IMR-90 (cell line): ENCODE results near the gene PPFIA2. TPM values are rescaled to one million over a fixed set of nuclear protein-coding genes. Genes with fewer than 3 reads are reported as not detected.

ENCODE experiments used
- ATAC-seq: fragments of 200-7000 bp; cut with Tn5 transposase; 2 replicates; pipeline ENCODE4 v1.9.1; 2020; ENCODE audit warnings: low read depth, mild to moderate bottlenecking, moderate library complexity
- BruUV-seq: library from RNA; stranded (reverse); fragments of 400-500 nt; replicated peaks from 2 replicates; lab custom pipeline; 2021; lab: Mats Ljungman, UMichigan
- CTCF ChIA-PET: fragments of 300-600 bp; formaldehyde crosslinking; extraction: SDS; loops from one replicate; lab custom pipeline; 2021; ENCODE audit warnings: antibody characterized with exemption; lab: Yijun Ruan, JAX
- POLR2A ChIA-PET: fragments of 300-600 bp; sonication (Branson Sonifier 250); formaldehyde crosslinking; loops from one replicate; lab custom pipeline; 2022; ENCODE audit warnings: antibody characterized with exemption; ENCODE audit not compliant: unreplicated experiment; lab: Charles Lee
- DNase-seq: peaks from one replicate; pipeline ENCODE4 v3.0.0; 2013
- H2AFZ ChIP-seq: replicated peaks from 2 replicates; pipeline ENCODE3; 2013; ENCODE audit warnings: low read length, mild to moderate bottlenecking; ENCODE audit not compliant: poor library complexity
- H2AK5ac ChIP-seq: 2 replicates; pipeline ENCODE4 v1.6.1; 2013; ENCODE audit warnings: low read depth, low read length, inconsistent platforms
- H2AK9ac ChIP-seq: replicated peaks from 2 replicates; pipeline ENCODE3; 2013; ENCODE audit warnings: mild to moderate bottlenecking, low read depth, low read length, moderate library complexity; ENCODE audit not compliant: poor library complexity
- H2BK120ac ChIP-seq: 2 replicates; pipeline ENCODE4 v1.6.1; 2013; ENCODE audit warnings: low read depth, low read length, inconsistent platforms
- H2BK15ac ChIP-seq: 3 replicates; pipeline ENCODE4 v1.6.1; 2013; ENCODE audit warnings: low read depth, low read length, inconsistent platforms
- H2BK20ac ChIP-seq: 2 replicates; pipeline ENCODE4 v1.6.1; 2013; ENCODE audit warnings: low read depth, mild to moderate bottlenecking, inconsistent platforms, low read length, moderate library complexity
- H2BK5ac ChIP-seq: 2 replicates; pipeline ENCODE4 v1.6.1; 2013; ENCODE audit warnings: mild to moderate bottlenecking, low read depth, low read length, inconsistent platforms; ENCODE audit not compliant: poor library complexity, severe bottlenecking
- H3K14ac ChIP-seq: replicated peaks from 2 replicates; pipeline ENCODE4 v1.6.1; 2013; ENCODE audit warnings: low read depth, low read length, inconsistent platforms
- H3K18ac ChIP-seq: 2 replicates; pipeline ENCODE4 v1.6.1; 2013; ENCODE audit warnings: low read depth, low read length, control low read depth
- H3K23ac ChIP-seq: 2 replicates; pipeline ENCODE4 v1.6.1; 2013; ENCODE audit warnings: low read depth, low read length, inconsistent platforms
- H3K27ac ChIP-seq: 2 replicates; pipeline ENCODE4 v1.5.1; 2013; ENCODE audit warnings: mild to moderate bottlenecking, control low read depth, low read length; ENCODE audit not compliant: insufficient read depth
- H3K27me3 ChIP-seq: 2 replicates; pipeline ENCODE4 v1.6.1; 2013; ENCODE audit warnings: low read length; ENCODE audit not compliant: control insufficient read depth, insufficient read depth
- H3K36me3 ChIP-seq: 2 replicates; pipeline ENCODE4 v1.6.1; 2013; ENCODE audit warnings: low read length, mixed read lengths; ENCODE audit not compliant: control insufficient read depth, insufficient read depth
- H3K4ac ChIP-seq: 2 replicates; pipeline ENCODE4 v1.6.1; 2013; ENCODE audit warnings: low read depth, low read length, inconsistent platforms
- H3K4me1 ChIP-seq: 2 replicates; pipeline ENCODE4 v1.6.1; 2013; ENCODE audit warnings: low read length, mixed read lengths; ENCODE audit not compliant: control insufficient read depth, insufficient read depth
- H3K4me2 ChIP-seq: 2 replicates; pipeline ENCODE4 v1.6.1; 2013; ENCODE audit warnings: low read depth, mild to moderate bottlenecking, control low read depth, low read length, moderate library complexity
- H3K4me3 ChIP-seq: 2 replicates; pipeline ENCODE4 v1.5.1; 2013; ENCODE audit warnings: low read depth, mild to moderate bottlenecking, control low read depth, low read length, moderate library complexity; ENCODE audit not compliant: insufficient read depth
- H3K56ac ChIP-seq: 2 replicates; pipeline ENCODE4 v1.6.1; 2013; ENCODE audit warnings: low read length, inconsistent platforms; ENCODE audit not compliant: insufficient read depth; ENCODE audit errors: extremely low read depth
- H3K79me1 ChIP-seq, 2 experiments: 2 replicates each; pipeline ENCODE4 v1.6.1; 2013; ENCODE audit warnings: low read length in 2 of 2, inconsistent platforms in 1 of 2, low read depth in 1 of 2
- H3K9ac ChIP-seq: 2 replicates; pipeline ENCODE4 v1.6.1; 2013; ENCODE audit warnings: low read depth, low read length, control low read depth
- H3K9me1 ChIP-seq: 2 replicates; pipeline ENCODE4 v1.6.1; 2013; ENCODE audit warnings: low read length, inconsistent platforms; ENCODE audit not compliant: insufficient read depth
- H3K9me3 ChIP-seq: 2 replicates; pipeline ENCODE4 v1.6.1; 2013; ENCODE audit warnings: low read length; ENCODE audit not compliant: control insufficient read depth, insufficient read depth
- H4K20me1 ChIP-seq: 2 replicates; pipeline ENCODE4 v1.6.1; 2013; ENCODE audit warnings: low read length, inconsistent platforms; ENCODE audit not compliant: insufficient read depth
- H4K5ac ChIP-seq: 2 replicates; pipeline ENCODE4 v1.6.1; 2013; ENCODE audit warnings: mild to moderate bottlenecking, low read depth, low read length, control low read depth
- H4K8ac ChIP-seq, 2 experiments: 2 replicates each; pipeline ENCODE4 v1.6.1; 2013; ENCODE audit warnings: low read depth in 2 of 2, low read length in 2 of 2, control low read depth in 1 of 2, inconsistent platforms in 1 of 2
- H4K91ac ChIP-seq: 2 replicates; pipeline ENCODE4 v1.6.1; 2013; ENCODE audit warnings: low read depth, low read length, inconsistent platforms; ENCODE audit not compliant: insufficient read depth
- CHD1 ChIP-seq: IDR thresholded peaks from 2 replicates; pipeline ENCODE4 v1.6.1; 2012; ENCODE audit warnings: low read depth, low read length, improper control_type of control experiment
- RCOR1 ChIP-seq: IDR thresholded peaks from 2 replicates; pipeline ENCODE4 v1.6.1; 2012; ENCODE audit warnings: mild to moderate bottlenecking, low read length, improper control_type of control experiment; ENCODE audit not compliant: insufficient replicate concordance
- WGBS, 2 experiments: methylation state at CpG; one replicate each; pipeline versions ENCODE4 v1.1.5 to v1.1.7; 2013; ENCODE audit warnings: missing lambda C conversion rate in 2 of 2; ENCODE audit not compliant: insufficient read length in 1 of 2; ENCODE audit errors: extremely low coverage in 2 of 2; 5-methylcytosine and 5-hydroxymethylcytosine counted together
- dilution Hi-C: fragments of 300-500 bp; cut with HindIII; formaldehyde crosslinking; loops from one replicate; pipeline ENCODE4 v1.14.3; 2018; ENCODE audit warnings: low sequenced_read_pairs; ENCODE audit not compliant: unreplicated experiment
- in situ Hi-C: fragments of 300-500 bp; cut with MboI; formaldehyde crosslinking; loops from 3 replicates; pipeline ENCODE4 v1.14.3; 2019; ENCODE audit warnings: low sequenced_read_pairs, inconsistent platforms, mixed read lengths
- intact Hi-C: fragments of 100-400 bp; cut with micrococcal nuclease; formaldehyde crosslinking; loops from 2 replicates; pipeline ENCODE4 v1.10.0; 2022
- polyA plus RNA-seq, 3 experiments: library from polyadenylated mRNA; depleted of rRNA; stranded (reverse); fragments of >200 nt; gene quantifications; 2 replicates each; pipeline ENCODE4 v1.2.3, GENCODE V29; 2012; ENCODE audit warnings: low replicate concordance in 1 of 3
- total RNA-seq: library from RNA; depleted of rRNA; stranded (reverse); fragments of >200 nt; gene quantifications from 2 replicates; pipeline ENCODE4 v1.2.3, GENCODE V29; 2012
- TF ChIP-seq, protein P1 (sequence below): conservative IDR thresholded peaks from 2 replicates; pipeline ENCODE4 v1.5.1; 2012; ENCODE audit warnings: mild to moderate bottlenecking, low read depth, low read length, improper control_type of control experiment

The PPFIA2 gene
- total and polyA plus RNA-seq, 2 of the 4 experiments (the other 2 are of a cell fraction): 0.29 to 1.3 TPM

DNA sequence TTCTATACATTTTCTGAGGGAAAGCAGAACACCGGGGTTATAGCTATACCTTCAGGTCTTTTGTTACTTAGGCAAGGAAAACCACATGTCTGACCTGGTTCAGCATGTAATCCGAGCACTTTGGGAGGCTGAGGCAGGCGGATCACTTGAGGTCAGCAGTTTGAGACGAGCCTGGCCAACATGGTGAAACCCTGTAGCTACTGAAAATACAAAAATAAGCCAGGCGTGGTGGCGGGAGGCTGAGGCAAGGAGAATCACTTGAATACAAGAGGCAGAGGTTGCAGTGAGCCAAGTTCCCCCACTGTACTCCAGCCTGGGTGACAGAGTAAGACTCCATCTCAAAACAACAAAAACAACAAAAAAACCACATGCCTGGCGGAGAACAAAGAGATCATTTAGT is 503.7 kb downstream of the PPFIA2 start:
- no peak overlapping the region for H3K4me3 ChIP-seq
- H3K4me2 ChIP-seq: no peak overlapping the region
- no peak overlapping the region for H2BK5ac ChIP-seq
- H2BK20ac ChIP-seq: no peak overlapping the region
- dilution Hi-C loops (no loop called here), intact Hi-C loops (loop anchor here (5.0 to 10.0 kb wide), 4 partner anchors 421 to 1058 kb away; no protein-coding TSS in a partner anchor), in situ Hi-C loops (loop anchor here (25.0 kb wide), 1 partner anchor 843 kb away; no protein-coding TSS in a partner anchor)
- no peak overlapping the region for H3K56ac ChIP-seq
- BruUV-seq: no TSS peak
- H3K9me3 ChIP-seq: no peaks in the 10 kb centered on the region
- no peaks in the 10 kb centered on the region for H3K9me1 ChIP-seq
- H3K79me1 ChIP-seq: no peaks in the 10 kb centered on the region
- H3K4ac ChIP-seq: no peak overlapping the region
- no peak overlapping the region for H4K91ac ChIP-seq
- H2BK120ac ChIP-seq: no peak overlapping the region
- H3K9ac ChIP-seq: no peak overlapping the region
- no peak overlapping the region for H2AK9ac ChIP-seq
- POLR2A ChIA-PET: no interaction called here
- TF ChIP-seq, protein P1, sequence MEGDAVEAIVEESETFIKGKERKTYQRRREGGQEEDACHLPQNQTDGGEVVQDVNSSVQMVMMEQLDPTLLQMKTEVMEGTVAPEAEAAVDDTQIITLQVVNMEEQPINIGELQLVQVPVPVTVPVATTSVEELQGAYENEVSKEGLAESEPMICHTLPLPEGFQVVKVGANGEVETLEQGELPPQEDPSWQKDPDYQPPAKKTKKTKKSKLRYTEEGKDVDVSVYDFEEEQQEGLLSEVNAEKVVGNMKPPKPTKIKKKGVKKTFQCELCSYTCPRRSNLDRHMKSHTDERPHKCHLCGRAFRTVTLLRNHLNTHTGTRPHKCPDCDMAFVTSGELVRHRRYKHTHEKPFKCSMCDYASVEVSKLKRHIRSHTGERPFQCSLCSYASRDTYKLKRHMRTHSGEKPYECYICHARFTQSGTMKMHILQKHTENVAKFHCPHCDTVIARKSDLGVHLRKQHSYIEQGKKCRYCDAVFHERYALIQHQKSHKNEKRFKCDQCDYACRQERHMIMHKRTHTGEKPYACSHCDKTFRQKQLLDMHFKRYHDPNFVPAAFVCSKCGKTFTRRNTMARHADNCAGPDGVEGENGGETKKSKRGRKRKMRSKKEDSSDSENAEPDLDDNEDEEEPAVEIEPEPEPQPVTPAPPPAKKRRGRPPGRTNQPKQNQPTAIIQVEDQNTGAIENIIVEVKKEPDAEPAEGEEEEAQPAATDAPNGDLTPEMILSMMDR: no peak
- no peak for TF ChIP-seq CHD1
- no peak for TF ChIP-seq RCOR1
- no peaks in the 10 kb centered on the region for H3K27me3 ChIP-seq
- no peaks in the 10 kb centered on the region for H3K4me1 ChIP-seq
- H4K8ac ChIP-seq: no peak overlapping the region
- H4K5ac ChIP-seq: no peak overlapping the region
- CTCF ChIA-PET: no interaction called here
- DNase-seq (no peak), ATAC-seq (no peak)
- H3K14ac ChIP-seq: no peak overlapping the region
- H4K20me1 ChIP-seq: no peaks in the 10 kb centered on the region
- no CpG with 5 or more reads among the region's 7 CpGs for WGBS, 2 experiments
- H2AFZ ChIP-seq: no peak overlapping the region
- no peak overlapping the region for H2BK15ac ChIP-seq
- H3K23ac ChIP-seq: no peak overlapping the region
- H3K36me3 ChIP-seq: no peaks in the 10 kb centered on the region
- H2AK5ac ChIP-seq: no peak overlapping the region
- H3K27ac ChIP-seq: no peak overlapping the region
- no peak overlapping the region for H3K18ac ChIP-seq
